WTC11 (cell line): ENCODE measurements around the gene TTLL3.

ENCODE experiments used
- ATF2 ChIP-seq: sonication (generic); formaldehyde crosslinking; IDR thresholded peaks from 2 replicates; pipeline ENCODE4 v1.8.1; 2022; ENCODE audit warnings: low read depth, missing genetic modification reagents, borderline replicate concordance
- CBFB ChIP-seq: sonication (generic); formaldehyde crosslinking; IDR thresholded peaks from 2 replicates; pipeline ENCODE4 v1.8.1; 2022; ENCODE audit warnings: mild to moderate bottlenecking, low read depth, missing genetic modification reagents
- CREB1 ChIP-seq: sonication (generic); formaldehyde crosslinking; IDR thresholded peaks from 2 replicates; pipeline ENCODE4 v1.8.0; 2023; ENCODE audit warnings: mild to moderate bottlenecking, missing genetic modification reagents
- CTCF ChIP-seq: fragments of 200-600 bp; IDR thresholded peaks from 2 replicates; pipeline ENCODE4 v1.8.0; 2022; ENCODE audit warnings: antibody characterized with exemption
- FOXJ3 ChIP-seq: sonication (generic); formaldehyde crosslinking; IDR thresholded peaks from 2 replicates; pipeline ENCODE4 v1.9.0; 2021; ENCODE audit warnings: missing genetic modification reagents, mild to moderate bottlenecking, borderline replicate concordance
- FOXK1 ChIP-seq: sonication (generic); formaldehyde crosslinking; IDR thresholded peaks from 2 replicates; pipeline ENCODE4 v1.8.0; 2022; ENCODE audit warnings: mild to moderate bottlenecking, moderate library complexity, missing genetic modification reagents
- NR1H2 ChIP-seq: sonication (generic); formaldehyde crosslinking; IDR thresholded peaks from 2 replicates; pipeline ENCODE4 v1.9.0; 2021; ENCODE audit warnings: mild to moderate bottlenecking, moderate library complexity, missing genetic modification reagents
- NR3C1 ChIP-seq: sonication (generic); formaldehyde crosslinking; conservative IDR thresholded peaks from 2 replicates; pipeline ENCODE4 v1.8.1; 2023; ENCODE audit warnings: low read depth, mild to moderate bottlenecking, missing genetic modification reagents
- SMAD4 ChIP-seq: sonication (generic); formaldehyde crosslinking; IDR thresholded peaks from 2 replicates; pipeline ENCODE4 v1.8.0; 2022; ENCODE audit warnings: mild to moderate bottlenecking, missing genetic modification reagents
- SP1 ChIP-seq: sonication (generic); formaldehyde crosslinking; conservative IDR thresholded peaks from 2 replicates; pipeline ENCODE4 v1.8.1; 2022; ENCODE audit warnings: missing genetic modification reagents
- USF1 ChIP-seq: sonication (generic); formaldehyde crosslinking; IDR thresholded peaks from 2 replicates; pipeline ENCODE4 v1.8.0; 2022; ENCODE audit warnings: mild to moderate bottlenecking, missing genetic modification reagents
- ZBTB21 ChIP-seq: sonication (generic); formaldehyde crosslinking; IDR thresholded peaks from 2 replicates; pipeline ENCODE4 v1.8.1; 2023; ENCODE audit warnings: mild to moderate bottlenecking, missing genetic modification reagents, borderline replicate concordance
- ZBTB43 ChIP-seq: sonication (generic); formaldehyde crosslinking; IDR thresholded peaks from 2 replicates; pipeline ENCODE4 v1.8.1; 2023; ENCODE audit warnings: mild to moderate bottlenecking, missing genetic modification reagents
- ZNF121 ChIP-seq: sonication (generic); formaldehyde crosslinking; IDR thresholded peaks from 2 replicates; pipeline ENCODE4 v1.8.0; 2023; ENCODE audit warnings: missing genetic modification reagents

- TF ChIP-seq FOXK1 (CRISPR knock-in tag) (no peak), FOXJ3 (no peak), CTCF (no peak), NR1H2 (CRISPR knock-in tag) (no peak), CBFB (CRISPR knock-in tag) (no peak), NR3C1 (CRISPR knock-in tag) (no peak), ZBTB21 (no peak), USF1 (CRISPR knock-in tag) (no peak), CREB1 (CRISPR knock-in tag) (no peak), SP1 (CRISPR knock-in tag) (no peak), ZNF121 (CRISPR knock-in tag) (no peak), SMAD4 (CRISPR knock-in tag) (no peak), ATF2 (CRISPR knock-in tag) (no peak), ZBTB43 (CRISPR knock-in tag) (no peak)
These were observed 2.9 kb downstream of the TTLL3 start for GRCh38 chr3:9812870-9813483.
